ENCODE data around the gene ZNF175.

DNA sequence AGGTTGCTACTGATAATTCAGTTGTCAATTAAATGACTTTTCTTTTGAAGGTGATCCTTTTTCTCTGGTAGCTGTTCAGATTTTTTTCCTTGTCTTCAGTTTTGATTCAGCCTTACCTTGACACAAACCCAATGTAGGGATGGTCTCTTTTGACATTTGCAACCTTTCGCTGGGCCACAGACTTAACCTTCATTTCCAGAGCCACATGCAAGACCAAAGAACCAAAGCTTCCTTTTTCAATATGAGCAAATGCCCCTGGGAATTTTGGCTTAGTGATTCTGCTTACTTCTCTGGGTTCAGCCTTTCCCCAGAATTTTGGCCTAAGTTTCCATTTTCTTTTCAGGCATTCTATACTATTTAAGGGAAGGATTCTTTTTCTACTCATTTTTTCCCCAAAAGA lies 39.5 kb downstream of the ZNF175 start:
- TF ChIP-seq, protein P1, sequence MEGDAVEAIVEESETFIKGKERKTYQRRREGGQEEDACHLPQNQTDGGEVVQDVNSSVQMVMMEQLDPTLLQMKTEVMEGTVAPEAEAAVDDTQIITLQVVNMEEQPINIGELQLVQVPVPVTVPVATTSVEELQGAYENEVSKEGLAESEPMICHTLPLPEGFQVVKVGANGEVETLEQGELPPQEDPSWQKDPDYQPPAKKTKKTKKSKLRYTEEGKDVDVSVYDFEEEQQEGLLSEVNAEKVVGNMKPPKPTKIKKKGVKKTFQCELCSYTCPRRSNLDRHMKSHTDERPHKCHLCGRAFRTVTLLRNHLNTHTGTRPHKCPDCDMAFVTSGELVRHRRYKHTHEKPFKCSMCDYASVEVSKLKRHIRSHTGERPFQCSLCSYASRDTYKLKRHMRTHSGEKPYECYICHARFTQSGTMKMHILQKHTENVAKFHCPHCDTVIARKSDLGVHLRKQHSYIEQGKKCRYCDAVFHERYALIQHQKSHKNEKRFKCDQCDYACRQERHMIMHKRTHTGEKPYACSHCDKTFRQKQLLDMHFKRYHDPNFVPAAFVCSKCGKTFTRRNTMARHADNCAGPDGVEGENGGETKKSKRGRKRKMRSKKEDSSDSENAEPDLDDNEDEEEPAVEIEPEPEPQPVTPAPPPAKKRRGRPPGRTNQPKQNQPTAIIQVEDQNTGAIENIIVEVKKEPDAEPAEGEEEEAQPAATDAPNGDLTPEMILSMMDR (IDR thresholded peaks at IDR 0.05; ENCODE audit: insufficient read depth, low read depth, low read length): no peak
- TF ChIP-seq EZH2 (IDR thresholded peaks at IDR 0.05; ENCODE audit: insufficient read depth, low read length): no peak
